ENCODE measurements around the gene MAPK9. TPM values are rescaled to one million over a fixed set of nuclear protein-coding genes. Genes with fewer than 3 reads are reported as not detected.

MAPK9 gene
- total and polyA plus RNA-seq, 9 of the 15 experiments (the other 6 are each of a cell fraction or from before 2014, with no cell fraction given): 4.8 to 58.0 (median 29.9) TPM

DNA sequence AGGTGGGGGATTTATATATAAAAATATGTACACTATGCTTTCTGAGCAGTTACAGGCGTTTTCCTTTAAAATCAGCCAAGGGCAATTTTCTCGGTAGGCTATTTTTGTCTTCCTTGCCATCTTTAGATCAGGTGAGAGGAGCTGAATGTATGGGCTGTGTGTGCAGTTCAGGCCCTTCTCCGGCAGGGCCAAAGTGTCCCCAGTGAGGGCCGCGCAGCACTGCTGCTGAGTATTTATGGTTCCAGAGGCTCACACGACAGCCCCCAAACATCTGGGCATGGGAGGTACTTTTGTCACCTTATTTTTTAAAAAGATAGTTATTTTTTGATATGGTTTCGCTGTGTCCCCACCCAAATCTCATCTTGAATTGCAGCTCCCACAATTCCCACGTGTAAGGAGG is 49.7 kb upstream of the MAPK9 start:
- POLR2A ChIA-PET: interaction anchor here (1.3 kb wide), 1 partner anchor 11 kb away, joined by 4 read pairs; no protein-coding TSS in a partner anchor
- no peaks in the 10 kb centered on the region for H3K9me1 ChIP-seq (ENCODE audit: control insufficient read depth, insufficient read depth, low read length)
- peak; percentile 84 for ATAC-seq
- CTCF ChIA-PET (ENCODE audit: low intra/inter-chr PET ratio): no interaction called here
- H4K20me1 ChIP-seq (replicated peaks; ENCODE audit: control insufficient read depth, insufficient read depth, low read length): no peaks in the 10 kb centered on the region; the same call in 1 of the 2 replicates
- no peak for FAIRE-seq
- DNase-seq (ENCODE audit: extremely low read depth in 1 of 4, low spot score in 3 of 4): peak in 2 of 4 experiments; percentile 30 to 35
- H3K4me3 ChIP-seq: no peak overlapping the region
- H3K4me2 ChIP-seq (ENCODE audit: insufficient read depth, low read length): no peak overlapping the region
- intact Hi-C loops (cut with micrococcal nuclease) (no loop called here), in situ Hi-C loops (cut with MboI) (no loop called here)
- no peak overlapping the region for H3K9ac ChIP-seq (ENCODE audit: insufficient read depth in 1 of 2, low read depth in 2 of 2, low read length in 2 of 2)
- no peaks in the 10 kb centered on the region for H3K9me3 ChIP-seq (replicated peaks; ENCODE audit: control insufficient read depth, insufficient read depth, low read depth, low read length)
- BruUV-seq (replicated peaks): no TSS peak
- peaks cover 0 to 5% of the 10 kb centered on the region in 2 experiments; a peak in 1 of 5 replicates for H3K4me1 ChIP-seq (replicated peaks in 1 of 2; ENCODE audit: control insufficient read depth in 2 of 2, insufficient read depth in 2 of 2, low read length in 2 of 2)
- no peaks in the 10 kb centered on the region for H3K36me3 ChIP-seq (ENCODE audit: control insufficient read depth, insufficient read depth, low read length)
- 18% methylated on average over 8 of the region's 8 CpGs for WGBS (ENCODE audit: insufficient coverage, low coverage, missing lambda C conversion rate)
- TF ChIP-seq SAP30 (IDR thresholded peaks at IDR 0.05; ENCODE audit: borderline replicate concordance, insufficient read depth, low read depth, low read length, poor library complexity, severe bottlenecking): no peak
- TF ChIP-seq, protein P1, sequence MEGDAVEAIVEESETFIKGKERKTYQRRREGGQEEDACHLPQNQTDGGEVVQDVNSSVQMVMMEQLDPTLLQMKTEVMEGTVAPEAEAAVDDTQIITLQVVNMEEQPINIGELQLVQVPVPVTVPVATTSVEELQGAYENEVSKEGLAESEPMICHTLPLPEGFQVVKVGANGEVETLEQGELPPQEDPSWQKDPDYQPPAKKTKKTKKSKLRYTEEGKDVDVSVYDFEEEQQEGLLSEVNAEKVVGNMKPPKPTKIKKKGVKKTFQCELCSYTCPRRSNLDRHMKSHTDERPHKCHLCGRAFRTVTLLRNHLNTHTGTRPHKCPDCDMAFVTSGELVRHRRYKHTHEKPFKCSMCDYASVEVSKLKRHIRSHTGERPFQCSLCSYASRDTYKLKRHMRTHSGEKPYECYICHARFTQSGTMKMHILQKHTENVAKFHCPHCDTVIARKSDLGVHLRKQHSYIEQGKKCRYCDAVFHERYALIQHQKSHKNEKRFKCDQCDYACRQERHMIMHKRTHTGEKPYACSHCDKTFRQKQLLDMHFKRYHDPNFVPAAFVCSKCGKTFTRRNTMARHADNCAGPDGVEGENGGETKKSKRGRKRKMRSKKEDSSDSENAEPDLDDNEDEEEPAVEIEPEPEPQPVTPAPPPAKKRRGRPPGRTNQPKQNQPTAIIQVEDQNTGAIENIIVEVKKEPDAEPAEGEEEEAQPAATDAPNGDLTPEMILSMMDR (IDR thresholded peaks at IDR 0.05 in 2 of 3, conservative IDR thresholded peaks at IDR 0.05 in 1 of 3; ENCODE audit: insufficient read depth in 2 of 3, low read depth in 1 of 3, low read length in 3 of 3): peak in 2 of 3 experiments; percentile 26 to 29; a peak in 2 of 6 replicates
- TF ChIP-seq ZFX (CRISPR knock-in tag; IDR thresholded peaks at IDR 0.05): no peak
- H3K27me3 ChIP-seq (ENCODE audit: control insufficient read depth in 2 of 2, insufficient read depth in 2 of 2, low read length in 2 of 2): peaks cover 42 to 79% of the 10 kb centered on the region in 2 experiments; a peak in 4 of 5 replicates
- H3K79me2 ChIP-seq (ENCODE audit: control insufficient read depth, insufficient read depth, low read length): no peaks in the 10 kb centered on the region
- no peak overlapping the region for H2AFZ ChIP-seq (ENCODE audit: low read depth, low read length)
- no peak overlapping the region for H3K27ac ChIP-seq (ENCODE audit: extremely low read depth, low read depth, low read length)

Measured in K562 (cell line).